ENCODE measurements around the gene NFYA.

NFYA gene

GRCh38 chr6:41049955-41050354, 22.8 kb upstream of the NFYA start:
- TF ChIP-seq ZNF768 (tag by site-specific recombination; IDR thresholded peaks at IDR 0.05) (no peak), ZNF169 (tag by site-specific recombination; IDR thresholded peaks at IDR 0.05) (no peak), GLIS2 (tag by site-specific recombination; IDR thresholded peaks at IDR 0.05) (no peak), EGR2 (tag by site-specific recombination; IDR thresholded peaks at IDR 0.05; ENCODE audit: low read depth) (no peak), ZNF561 (tag by site-specific recombination; IDR thresholded peaks at IDR 0.05; ENCODE audit: borderline replicate concordance) (no peak), ZNF146 (tag by site-specific recombination; IDR thresholded peaks at IDR 0.05) (no peak), HOXC10 (CRISPR knock-in tag; IDR thresholded peaks at IDR 0.05) (no peak), ZBTB17 (tag by site-specific recombination; IDR thresholded peaks at IDR 0.05) (no peak), ZNF626 (tag by site-specific recombination; IDR thresholded peaks at IDR 0.05) (no peak), ZNF221 (tag by site-specific recombination; IDR thresholded peaks at IDR 0.05; ENCODE audit: borderline replicate concordance) (no peak)
- TF ChIP-seq, protein P1, sequence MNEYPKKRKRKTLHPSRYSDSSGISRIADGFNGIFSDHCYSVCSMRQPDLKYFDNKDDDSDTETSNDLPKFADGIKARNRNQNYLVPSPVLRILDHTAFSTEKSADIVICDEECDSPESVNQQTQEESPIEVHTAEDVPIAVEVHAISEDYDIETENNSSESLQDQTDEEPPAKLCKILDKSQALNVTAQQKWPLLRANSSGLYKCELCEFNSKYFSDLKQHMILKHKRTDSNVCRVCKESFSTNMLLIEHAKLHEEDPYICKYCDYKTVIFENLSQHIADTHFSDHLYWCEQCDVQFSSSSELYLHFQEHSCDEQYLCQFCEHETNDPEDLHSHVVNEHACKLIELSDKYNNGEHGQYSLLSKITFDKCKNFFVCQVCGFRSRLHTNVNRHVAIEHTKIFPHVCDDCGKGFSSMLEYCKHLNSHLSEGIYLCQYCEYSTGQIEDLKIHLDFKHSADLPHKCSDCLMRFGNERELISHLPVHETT (tag by site-specific recombination; IDR thresholded peaks at IDR 0.05) = no peak
- TF ChIP-seq, protein P2, sequence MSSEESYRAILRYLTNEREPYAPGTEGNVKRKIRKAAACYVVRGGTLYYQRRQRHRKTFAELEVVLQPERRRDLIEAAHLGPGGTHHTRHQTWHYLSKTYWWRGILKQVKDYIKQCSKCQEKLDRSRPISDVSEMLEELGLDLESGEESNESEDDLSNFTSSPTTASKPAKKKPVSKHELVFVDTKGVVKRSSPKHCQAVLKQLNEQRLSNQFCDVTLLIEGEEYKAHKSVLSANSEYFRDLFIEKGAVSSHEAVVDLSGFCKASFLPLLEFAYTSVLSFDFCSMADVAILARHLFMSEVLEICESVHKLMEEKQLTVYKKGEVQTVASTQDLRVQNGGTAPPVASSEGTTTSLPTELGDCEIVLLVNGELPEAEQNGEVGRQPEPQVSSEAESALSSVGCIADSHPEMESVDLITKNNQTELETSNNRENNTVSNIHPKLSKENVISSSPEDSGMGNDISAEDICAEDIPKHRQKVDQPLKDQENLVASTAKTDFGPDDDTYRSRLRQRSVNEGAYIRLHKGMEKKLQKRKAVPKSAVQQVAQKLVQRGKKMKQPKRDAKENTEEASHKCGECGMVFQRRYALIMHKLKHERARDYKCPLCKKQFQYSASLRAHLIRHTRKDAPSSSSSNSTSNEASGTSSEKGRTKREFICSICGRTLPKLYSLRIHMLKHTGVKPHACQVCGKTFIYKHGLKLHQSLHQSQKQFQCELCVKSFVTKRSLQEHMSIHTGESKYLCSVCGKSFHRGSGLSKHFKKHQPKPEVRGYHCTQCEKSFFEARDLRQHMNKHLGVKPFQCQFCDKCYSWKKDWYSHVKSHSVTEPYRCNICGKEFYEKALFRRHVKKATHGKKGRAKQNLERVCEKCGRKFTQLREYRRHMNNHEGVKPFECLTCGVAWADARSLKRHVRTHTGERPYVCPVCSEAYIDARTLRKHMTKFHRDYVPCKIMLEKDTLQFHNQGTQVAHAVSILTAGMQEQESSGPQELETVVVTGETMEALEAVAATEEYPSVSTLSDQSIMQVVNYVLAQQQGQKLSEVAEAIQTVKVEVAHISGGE (tag by site-specific recombination; conservative IDR thresholded peaks at IDR 0.05; ENCODE audit: low read depth) = no peak
- TF ChIP-seq, protein P3, sequence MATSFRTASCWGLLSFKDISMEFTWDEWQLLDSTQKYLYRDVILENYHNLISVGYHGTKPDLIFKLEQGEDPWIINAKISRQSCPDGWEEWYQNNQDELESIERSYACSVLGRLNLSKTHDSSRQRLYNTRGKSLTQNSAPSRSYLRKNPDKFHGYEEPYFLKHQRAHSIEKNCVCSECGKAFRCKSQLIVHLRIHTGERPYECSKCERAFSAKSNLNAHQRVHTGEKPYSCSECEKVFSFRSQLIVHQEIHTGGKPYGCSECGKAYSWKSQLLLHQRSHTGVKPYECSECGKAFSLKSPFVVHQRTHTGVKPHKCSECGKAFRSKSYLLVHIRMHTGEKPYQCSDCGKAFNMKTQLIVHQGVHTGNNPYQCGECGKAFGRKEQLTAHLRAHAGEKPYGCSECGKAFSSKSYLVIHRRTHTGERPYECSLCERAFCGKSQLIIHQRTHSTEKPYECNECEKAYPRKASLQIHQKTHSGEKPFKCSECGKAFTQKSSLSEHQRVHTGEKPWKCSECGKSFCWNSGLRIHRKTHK (tag by site-specific recombination; IDR thresholded peaks at IDR 0.05) = no peak
- ChIA-PET CTCF (interaction anchor here (2.9 to 10.6 kb wide), 2 partner anchors 11 to 22 kb away, joined by 12 to 100 read pairs; partner anchors contain the start of genes TSPO2 and UNC5CL), POLR2A (no interaction called here)
- Histone ChIP-seq H3K4me1 (ENCODE audit: control insufficient read depth, insufficient read depth, low read length) (no peaks in the 10 kb centered on the region), H3K27ac (ENCODE audit: extremely low read depth, low read depth, low read length) (no peak overlapping the region), H3K36me3 (ENCODE audit: control insufficient read depth in 2 of 2, insufficient read depth in 1 of 2, low read length in 2 of 2) (no peaks in the 10 kb centered on the region), H3K4me3 (ENCODE audit: low read depth, low read length) (no peak overlapping the region), H3K9me3 (ENCODE audit: control insufficient read depth, insufficient read depth, low read depth, low read length) (no peaks in the 10 kb centered on the region)

- Histone ChIP-seq H3K36me3 (ENCODE audit: control insufficient read depth in 2 of 2, insufficient read depth in 1 of 2, low read length in 2 of 2) (no peaks in the 10 kb centered on the region), H3K9me3 (ENCODE audit: control insufficient read depth, insufficient read depth, low read depth, low read length) (no peaks in the 10 kb centered on the region), H3K4me3 (ENCODE audit: low read depth, low read length) (no peak overlapping the region), H3K27ac (ENCODE audit: extremely low read depth, low read depth, low read length) (no peak overlapping the region), H3K4me1 (ENCODE audit: control insufficient read depth, insufficient read depth, low read length) (no peaks in the 10 kb centered on the region)
- CTCF ChIA-PET = interaction anchor here (0.5 to 10.6 kb wide), 6 partner anchors 11 to 726 kb away, joined by 3 to 100 read pairs (median 4); partner anchors contain the start of genes LRFN2, TSPO2 and UNC5CL
- TF ChIP-seq ZNF37A (tag by site-specific recombination; IDR thresholded peaks at IDR 0.05) = no peak
- TF ChIP-seq ZNF114 (tag by site-specific recombination; IDR thresholded peaks at IDR 0.05) = no peak
- no peak for TF ChIP-seq MEIS1 (CRISPR knock-in tag; IDR thresholded peaks at IDR 0.05; ENCODE audit: borderline replicate concordance)
- TF ChIP-seq ZNF664 (tag by site-specific recombination; IDR thresholded peaks at IDR 0.05) = no peak
- no peak for TF ChIP-seq ZNF623 (tag by site-specific recombination; IDR thresholded peaks at IDR 0.05)
- TF ChIP-seq GLIS2 (tag by site-specific recombination; IDR thresholded peaks at IDR 0.05) = no peak
- TF ChIP-seq ZNF76 (tag by site-specific recombination; IDR thresholded peaks at IDR 0.05; ENCODE audit: borderline replicate concordance, low read depth) = no peak
- TF ChIP-seq ZEB2 (tag by site-specific recombination; IDR thresholded peaks at IDR 0.05) = no peak
- no peak for TF ChIP-seq ZNF549 (tag by site-specific recombination; IDR thresholded peaks at IDR 0.05)
- TF ChIP-seq KLF9 (tag by site-specific recombination; IDR thresholded peaks at IDR 0.05; ENCODE audit: low read depth) = no peak
- no peak for TF ChIP-seq PBX3 (CRISPR knock-in tag; IDR thresholded peaks at IDR 0.05)
- no peak for TF ChIP-seq ZNF660 (tag by site-specific recombination; IDR thresholded peaks at IDR 0.05)
- TF ChIP-seq ZNF510 (tag by site-specific recombination; IDR thresholded peaks at IDR 0.05; ENCODE audit: insufficient replicate concordance) = no peak
- no peak for TF ChIP-seq TRIM28 (IDR thresholded peaks at IDR 0.05; ENCODE audit: borderline replicate concordance, low read length)
- POLR2A ChIA-PET = no interaction called here
These were observed 22.2 kb upstream of the NFYA start for GRCh38 chr6:41050536-41050935.

Data from HEK293 (cell line).